NB4 (cell line): Measurements from ENCODE around the gene PDE4D.

Source experiments
- CTCF ChIP-seq: IDR thresholded peaks from one replicate; pipeline ENCODE4 v1.5.1; 2012; ENCODE audit warnings: low read depth, low read length
- MAX ChIP-seq: IDR thresholded peaks from 2 replicates; pipeline ENCODE4 v1.6.1; 2011; ENCODE audit warnings: low read depth, low read length
- POLR2A ChIP-seq: IDR thresholded peaks from 2 replicates; pipeline ENCODE4 v1.6.1; 2011; ENCODE audit warnings: mild to moderate bottlenecking; ENCODE audit not compliant: insufficient read length; ENCODE audit errors: extremely low read depth

GRCh38 chr5:59618644-59619043 lies 274.9 kb downstream of the PDE4D start:
- TF ChIP-seq CTCF (no peak), POLR2A (no peak), MAX (no peak)
